Body of pancreas (tissue), 4 donors: ENCODE results near the gene ANKLE2. TPM values are rescaled to one million over a fixed set of nuclear protein-coding genes. Genes with fewer than 3 reads are reported as not detected.

Experiments used
- ATAC-seq: fragments of 150-250 bp; one replicate; pipeline ENCODE4 v1.9.1; 2016
- DNase-seq, 4 donors: peaks; one replicate each; pipeline ENCODE4 v3.0.0-alpha.2; 2019
- H3K27ac ChIP-seq, 4 donors: fragments of 200-600 bp; sonication (generic); 1 replicate in 3 of 4; 2 replicates in 1 of 4; pipeline versions ENCODE4 v1.5.1 to v1.6.1; 2016 to 2019; ENCODE audit warnings: mild to moderate bottlenecking in 1 of 4, mixed read lengths in 1 of 4, moderate library complexity in 1 of 4
- H3K27me3 ChIP-seq, 2 donors: fragments of 200-600 bp; sonication (generic); one replicate each; pipeline ENCODE4 v1.6.0; 2016; ENCODE audit warnings: mild to moderate bottlenecking in 1 of 2
- H3K36me3 ChIP-seq, 2 donors: fragments of 200-600 bp; sonication (generic); replicated peaks in 1 of 2; 2 replicates each; pipeline ENCODE4 v1.5.1; 2016; ENCODE audit warnings: low read depth in 2 of 2; ENCODE audit not compliant: insufficient read depth in 1 of 2
- H3K4me1 ChIP-seq: fragments of 200-600 bp; sonication (generic); one replicate; pipeline ENCODE4 v1.6.0; 2016
- H3K4me3 ChIP-seq, 2 donors: fragments of 200-600 bp; sonication (generic); 1 replicate in 1 of 2; 2 replicates in 1 of 2; pipeline ENCODE4 v1.5.1; 2016 to 2019
- H3K9me3 ChIP-seq, 3 donors: fragments of 200-600 bp; sonication (generic); 1 replicate in 2 of 3; 2 replicates in 1 of 3; pipeline ENCODE4 v1.5.1; 2016
- CTCF ChIP-seq, 7 experiments: fragments of 450-650 bp in 4 of 7; fragments of 200-600 bp in 3 of 7; sonication (generic) in 3 of 7; IDR thresholded peaks; one replicate each; pipeline ENCODE4 v1.5.1; 2016 to 2019; ENCODE audit warnings: antibody characterized with exemption in 7 of 7
- POLR2A ChIP-seq, 3 donors: fragments of 450-650 bp; IDR thresholded peaks; one replicate each; pipeline ENCODE4 v1.6.1; 2016; ENCODE audit warnings: antibody characterized with exemption in 3 of 3, mild to moderate bottlenecking in 2 of 3
- WGBS, 2 donors: methylation state at CpG; one replicate each; pipeline ENCODE4 v1.1.5; 2017; 5-methylcytosine and 5-hydroxymethylcytosine counted together
- intact Hi-C: fragments of 100-400 bp; cut with DNase I; formaldehyde crosslinking; loops from one replicate; pipeline ENCODE4 v1.15.1; 2023
- total RNA-seq, 2 donors: library from RNA; depleted of rRNA; stranded (reverse); fragments of >200 nt; gene quantifications; one replicate each; pipeline ENCODE4 v1.1.0, GENCODE V29; 2016

The ANKLE2 gene
- total RNA-seq, 2 donors from 2014 or later = 37.9 to 76.1 TPM

DNA sequence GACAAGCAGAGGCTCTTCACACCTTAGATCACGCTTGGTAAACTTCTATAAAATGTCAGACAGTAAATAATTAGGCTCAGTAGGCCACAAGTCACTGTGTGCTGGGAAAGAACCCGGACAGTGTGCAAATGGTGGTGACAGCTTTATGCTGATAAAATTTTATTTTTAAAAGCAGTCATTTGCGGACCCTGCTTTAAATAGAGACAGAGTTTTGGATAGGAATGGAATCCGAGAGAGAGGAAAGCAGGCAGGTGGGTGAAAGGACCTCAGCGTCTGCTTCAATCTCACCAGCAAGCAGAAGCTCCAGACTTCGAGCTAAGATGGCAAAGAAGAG lies 21.4 kb downstream of the ANKLE2 start:
- 77 to 85% methylated on average over 6 of the region's 6 CpGs for WGBS, 2 donors
- intact Hi-C loops = no loop called here
- no peak for DNase-seq
- TF ChIP-seq CTCF (IDR thresholded peaks at IDR 0.05) (no peak), POLR2A (IDR thresholded peaks at IDR 0.05) (no peak)
- Histone ChIP-seq H3K36me3 (peaks cover 5 to 49% of the 10 kb centered on the region in 2 donors), H3K27me3 (no peaks in the 10 kb centered on the region), H3K4me1 (no peaks in the 10 kb centered on the region), H3K4me3 (no peak overlapping the region), H3K27ac (no peak overlapping the region), H3K9me3 (no peaks in the 10 kb centered on the region)
- ATAC-seq = no peak

- Histone ChIP-seq H3K36me3 (peaks cover 7 to 47% of the 10 kb centered on the region in 2 donors), H3K27me3 (no peaks in the 10 kb centered on the region), H3K4me1 (no peaks in the 10 kb centered on the region), H3K9me3 (no peaks in the 10 kb centered on the region), H3K4me3 (no peak overlapping the region), H3K27ac (no peak overlapping the region)
- 90 to 94% methylated on average over 13 to 19 of the region's 19 CpGs for WGBS, 2 donors
- TF ChIP-seq POLR2A (IDR thresholded peaks at IDR 0.05) = no peak
- no peak for TF ChIP-seq CTCF (IDR thresholded peaks at IDR 0.05)
- ATAC-seq (no peak), DNase-seq (no peak)
- intact Hi-C loops = no loop called here
Observed at GRCh38 chr12:132739600-132740312, 21.9 kb downstream of the ANKLE2 start.

GRCh38 chr12:132736913-132737312 lies 24.7 kb downstream of the ANKLE2 start:
- TF ChIP-seq CTCF (IDR thresholded peaks at IDR 0.05) (no peak), POLR2A (IDR thresholded peaks at IDR 0.05) (no peak)
- H3K27ac ChIP-seq = no peak overlapping the region
- DNase-seq (no peak), ATAC-seq (no peak)
- H3K4me1 ChIP-seq = no peaks in the 10 kb centered on the region
- WGBS, 2 donors = 96 to 97% methylated on average over 15 of the region's 15 CpGs
- intact Hi-C loops = no loop called here
- H3K27me3 ChIP-seq = no peaks in the 10 kb centered on the region
- H3K9me3 ChIP-seq = no peaks in the 10 kb centered on the region
- H3K36me3 ChIP-seq = peaks cover 11 to 61% of the 10 kb centered on the region in 2 donors
- no peak overlapping the region for H3K4me3 ChIP-seq

GRCh38 chr12:132736378-132736777 lies 25.3 kb downstream of the ANKLE2 start:
- 88 to 93% methylated on average over 11 to 12 of the region's 12 CpGs for WGBS, 2 donors
- no peaks in the 10 kb centered on the region for H3K27me3 ChIP-seq
- H3K36me3 ChIP-seq = peaks cover 11 to 63% of the 10 kb centered on the region in 2 donors
- ATAC-seq = no peak
- no peak for TF ChIP-seq CTCF (IDR thresholded peaks at IDR 0.05)
- no peak for TF ChIP-seq POLR2A (IDR thresholded peaks at IDR 0.05)
- no peak overlapping the region for H3K27ac ChIP-seq
- no peak overlapping the region for H3K4me3 ChIP-seq
- no peaks in the 10 kb centered on the region for H3K4me1 ChIP-seq
- DNase-seq = no peak
- intact Hi-C loops = no loop called here
- no peaks in the 10 kb centered on the region for H3K9me3 ChIP-seq

- no peak for DNase-seq
- Histone ChIP-seq H3K9me3 (no peaks in the 10 kb centered on the region), H3K27me3 (no peaks in the 10 kb centered on the region), H3K4me3 (no peak overlapping the region), H3K4me1 (no peaks in the 10 kb centered on the region), H3K27ac (no peak overlapping the region), H3K36me3 (peaks cover 11 to 60% of the 10 kb centered on the region in 2 donors)
- WGBS, 2 donors = 88 to 93% methylated on average over 20 of the region's 20 CpGs
- intact Hi-C loops = no loop called here
- TF ChIP-seq POLR2A (IDR thresholded peaks at IDR 0.05) (no peak), CTCF (IDR thresholded peaks at IDR 0.05) (no peak)
- ATAC-seq = no peak
Observed at GRCh38 chr12:132735496-132735895, 26.1 kb downstream of the ANKLE2 start.
